Adipocyte (in vitro differentiated cells): Measurements from ENCODE around the gene MICOS13.
A peak's percentile ranks its signal among the peaks of the same experiment; 100 is the strongest.

Experiments
- DNase-seq: peaks from one replicate; pipeline ENCODE4 v3.0.0-alpha.2; 2015; ENCODE audit warnings: low read depth
- H3K27me3 ChIP-seq: replicated peaks from 2 replicates; pipeline ENCODE4 v1.7.0; 2013; ENCODE audit warnings: mild to moderate bottlenecking, low read length, moderate library complexity; ENCODE audit not compliant: control insufficient read depth, insufficient read depth
- H3K36me3 ChIP-seq: 2 replicates; pipeline ENCODE4 v1.7.0; 2013; ENCODE audit warnings: low read length, mild to moderate bottlenecking, moderate library complexity; ENCODE audit not compliant: control insufficient read depth, insufficient read depth, severe bottlenecking
- H3K4me1 ChIP-seq: 2 replicates; pipeline ENCODE4 v1.7.0; 2013; ENCODE audit warnings: mild to moderate bottlenecking, low read length, moderate library complexity; ENCODE audit not compliant: control insufficient read depth, insufficient read depth
- H3K4me3 ChIP-seq: 2 replicates; pipeline ENCODE4 v1.7.0; 2013; ENCODE audit warnings: mild to moderate bottlenecking, low read length, moderate library complexity
- H3K9ac ChIP-seq: 2 replicates; pipeline ENCODE4 v1.7.0; 2013; ENCODE audit warnings: mild to moderate bottlenecking, low read length, moderate library complexity
- H3K9me3 ChIP-seq: 2 replicates; pipeline ENCODE4 v1.7.0; 2013; ENCODE audit warnings: mild to moderate bottlenecking, low read length, moderate library complexity; ENCODE audit not compliant: control insufficient read depth

The MICOS13 gene

DNA sequence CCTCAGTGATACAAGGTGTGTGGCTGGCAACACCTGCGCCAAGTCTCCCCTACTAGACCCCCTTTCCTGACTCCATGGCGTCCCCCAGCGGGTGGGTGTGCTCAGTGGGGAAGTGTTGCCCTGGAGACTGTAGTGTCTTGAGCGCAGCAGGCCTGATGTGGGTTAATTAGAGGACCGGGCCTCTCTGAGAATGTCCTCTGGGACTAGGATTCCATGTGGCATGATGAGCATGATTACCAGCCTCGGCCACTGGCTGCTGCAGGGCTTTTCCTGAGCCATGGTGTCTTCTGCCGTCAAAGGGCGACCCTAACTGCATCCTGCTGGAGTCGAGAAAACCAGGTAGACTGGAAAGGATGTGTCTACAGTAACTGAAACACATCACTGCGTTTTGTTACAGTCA lies 28.1 kb downstream of the MICOS13 start:
- peaks cover 84% of the 10 kb centered on the region for H3K36me3 ChIP-seq
- no peaks in the 10 kb centered on the region for H3K9me3 ChIP-seq
- no peak overlapping the region for H3K4me3 ChIP-seq
- H3K4me1 ChIP-seq = no peaks in the 10 kb centered on the region
- H3K27me3 ChIP-seq = no peaks in the 10 kb centered on the region
- no peak overlapping the region for H3K9ac ChIP-seq
- DNase-seq = no peak

GRCh38 chr19:5651361-5651760 lies 29.0 kb downstream of the MICOS13 start:
- no peak for DNase-seq
- H3K9me3 ChIP-seq = no peaks in the 10 kb centered on the region
- no peak overlapping the region for H3K9ac ChIP-seq
- peaks cover 89% of the 10 kb centered on the region for H3K36me3 ChIP-seq
- H3K4me1 ChIP-seq = no peaks in the 10 kb centered on the region
- H3K4me3 ChIP-seq = no peak overlapping the region
- no peaks in the 10 kb centered on the region for H3K27me3 ChIP-seq

DNA sequence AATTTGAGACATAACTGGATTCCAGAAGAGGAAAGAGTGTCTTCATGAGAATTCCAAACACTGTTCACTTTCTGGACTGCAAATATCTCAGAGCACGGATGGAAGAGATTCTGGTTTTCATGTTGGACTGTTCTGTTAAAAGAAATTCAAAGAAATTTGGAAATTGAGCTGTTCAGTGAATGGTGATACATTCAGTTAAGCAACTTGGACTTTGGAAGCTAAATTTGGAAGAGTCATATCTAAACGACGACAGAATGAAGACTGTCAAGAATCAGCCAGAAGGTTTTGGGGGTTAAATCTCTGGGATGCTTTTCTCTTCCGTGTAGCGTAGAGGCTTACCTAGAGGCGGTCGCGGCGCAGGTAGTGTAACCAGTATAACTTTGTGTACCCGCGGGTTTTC lies 31.9 kb downstream of the MICOS13 start:
- Histone ChIP-seq H3K9ac (no peak overlapping the region), H3K9me3 (no peaks in the 10 kb centered on the region), H3K4me1 (peaks cover 4% of the 10 kb centered on the region), H3K36me3 (peaks cover 92% of the 10 kb centered on the region), H3K27me3 (no peaks in the 10 kb centered on the region), H3K4me3 (no peak overlapping the region)
- no peak for DNase-seq

DNA sequence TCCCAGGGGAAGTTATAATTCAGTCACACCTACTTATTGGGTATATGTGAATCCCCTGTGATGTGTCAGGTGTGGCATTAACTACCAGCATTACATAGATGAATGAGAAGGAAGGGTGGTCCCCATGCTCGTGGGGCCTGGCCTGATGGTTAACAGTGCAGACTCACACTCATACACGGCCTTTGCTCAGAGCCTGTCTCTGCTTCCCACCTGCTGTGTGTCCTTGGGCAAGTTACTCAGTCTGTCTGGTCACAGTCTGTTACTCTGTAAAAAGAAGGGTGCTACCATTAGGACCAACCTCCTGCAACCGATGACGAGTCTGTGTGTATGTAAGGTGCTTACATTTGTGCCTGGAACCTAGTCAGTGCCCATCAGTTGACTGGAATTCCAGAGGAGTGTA lies 33.6 kb downstream of the MICOS13 start:
- Histone ChIP-seq H3K4me3 (no peak overlapping the region), H3K9me3 (no peaks in the 10 kb centered on the region), H3K27me3 (no peaks in the 10 kb centered on the region), H3K36me3 (peaks cover 90% of the 10 kb centered on the region), H3K4me1 (peaks cover 9% of the 10 kb centered on the region), H3K9ac (no peak overlapping the region)
- no peak for DNase-seq

DNA sequence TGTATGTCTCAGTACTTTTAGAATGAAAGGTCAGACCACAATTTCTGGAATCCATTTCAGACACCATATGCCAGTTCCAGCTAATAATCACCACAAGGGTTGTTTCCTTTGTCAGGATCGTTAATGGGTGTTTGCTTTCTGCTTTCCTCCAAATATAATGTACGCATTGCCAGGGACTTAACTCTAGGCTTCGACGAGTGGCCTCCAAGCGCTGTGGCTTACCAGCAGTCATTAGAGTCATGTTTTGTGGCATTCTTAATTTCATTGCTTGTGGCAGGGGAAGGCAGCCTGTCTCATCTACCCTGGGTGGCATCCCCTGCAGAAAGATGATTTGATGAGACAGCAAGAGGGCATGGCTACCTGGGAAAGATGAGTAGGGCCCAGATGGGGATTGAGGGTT lies 34.9 kb downstream of the MICOS13 start:
- H3K9ac ChIP-seq = no peak overlapping the region
- H3K4me1 ChIP-seq = peaks cover 9% of the 10 kb centered on the region
- no peak for DNase-seq
- no peaks in the 10 kb centered on the region for H3K9me3 ChIP-seq
- no peaks in the 10 kb centered on the region for H3K27me3 ChIP-seq
- peaks cover 83% of the 10 kb centered on the region for H3K36me3 ChIP-seq
- no peak overlapping the region for H3K4me3 ChIP-seq

- Histone ChIP-seq H3K4me3 (no peak overlapping the region), H3K27me3 (no peaks in the 10 kb centered on the region), H3K9ac (no peak overlapping the region), H3K4me1 (peaks cover 12% of the 10 kb centered on the region), H3K9me3 (no peaks in the 10 kb centered on the region), H3K36me3 (peaks cover 73% of the 10 kb centered on the region)
- DNase-seq = peak; percentile 22
These were observed 36.3 kb downstream of the MICOS13 start for GRCh38 chr19:5644037-5644436.

DNA sequence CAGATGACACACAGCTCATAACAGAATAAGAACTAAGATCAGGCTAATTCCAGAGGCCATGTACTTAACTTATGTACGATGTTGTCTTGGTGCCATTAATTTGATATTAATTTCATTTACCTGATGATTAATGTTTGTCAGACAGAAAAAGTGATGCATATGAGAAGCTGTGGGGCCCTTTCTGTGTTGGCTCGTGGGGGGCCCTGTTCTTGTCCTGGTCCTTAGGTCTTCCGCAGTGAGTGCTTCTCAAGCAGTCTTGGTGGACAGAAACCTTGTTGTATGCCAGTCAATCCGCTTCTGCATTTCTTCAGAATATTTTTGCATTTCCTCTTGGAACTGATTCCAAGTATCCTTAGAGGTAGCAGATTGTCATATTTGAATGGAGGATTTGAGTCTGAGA lies 37.3 kb downstream of the MICOS13 start:
- peaks cover 67% of the 10 kb centered on the region for H3K36me3 ChIP-seq
- H3K4me3 ChIP-seq = no peak overlapping the region
- DNase-seq = no peak
- H3K27me3 ChIP-seq = no peaks in the 10 kb centered on the region
- H3K9me3 ChIP-seq = no peaks in the 10 kb centered on the region
- H3K4me1 ChIP-seq = peaks cover 21% of the 10 kb centered on the region
- H3K9ac ChIP-seq = no peak overlapping the region

GRCh38 chr19:5642204-5642603 lies 38.1 kb downstream of the MICOS13 start:
- peaks cover 58% of the 10 kb centered on the region for H3K36me3 ChIP-seq
- no peak overlapping the region for H3K9ac ChIP-seq
- H3K27me3 ChIP-seq = no peaks in the 10 kb centered on the region
- DNase-seq = peak; percentile 25
- no peaks in the 10 kb centered on the region for H3K9me3 ChIP-seq
- H3K4me3 ChIP-seq = no peak overlapping the region
- peaks cover 28% of the 10 kb centered on the region for H3K4me1 ChIP-seq

DNA sequence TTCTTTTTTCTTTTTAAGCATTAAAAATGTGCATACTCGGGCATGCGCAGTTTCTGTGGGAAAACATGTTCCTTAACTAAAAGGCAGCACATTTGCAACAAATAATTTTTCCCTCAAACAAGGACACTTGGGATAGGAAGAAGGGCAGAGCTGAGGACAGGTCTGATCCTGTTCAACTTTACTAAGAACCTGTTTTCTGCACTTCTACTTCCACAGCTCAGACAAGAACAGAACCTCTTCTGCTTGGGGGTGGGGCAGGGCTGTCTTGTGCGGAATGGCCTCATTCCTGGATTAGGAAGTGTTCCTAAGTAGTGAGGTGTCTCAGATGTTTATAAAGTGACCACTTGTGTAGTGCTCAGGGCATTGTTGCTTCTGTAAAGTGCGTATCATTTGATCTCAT lies 39.1 kb downstream of the MICOS13 start:
- Histone ChIP-seq H3K9me3 (no peaks in the 10 kb centered on the region), H3K27me3 (no peaks in the 10 kb centered on the region), H3K9ac (no peak overlapping the region), H3K4me3 (no peak overlapping the region), H3K4me1 (peaks cover 33% of the 10 kb centered on the region), H3K36me3 (peaks cover 48% of the 10 kb centered on the region)
- no peak for DNase-seq

- H3K4me1 ChIP-seq = peaks cover 50% of the 10 kb centered on the region
- H3K9ac ChIP-seq = no peak overlapping the region
- H3K36me3 ChIP-seq = peaks cover 17% of the 10 kb centered on the region
- no peaks in the 10 kb centered on the region for H3K9me3 ChIP-seq
- no peaks in the 10 kb centered on the region for H3K27me3 ChIP-seq
- no peak for DNase-seq
- no peak overlapping the region for H3K4me3 ChIP-seq
These were observed 42.3 kb downstream of the MICOS13 start for GRCh38 chr19:5637971-5638370.

DNA sequence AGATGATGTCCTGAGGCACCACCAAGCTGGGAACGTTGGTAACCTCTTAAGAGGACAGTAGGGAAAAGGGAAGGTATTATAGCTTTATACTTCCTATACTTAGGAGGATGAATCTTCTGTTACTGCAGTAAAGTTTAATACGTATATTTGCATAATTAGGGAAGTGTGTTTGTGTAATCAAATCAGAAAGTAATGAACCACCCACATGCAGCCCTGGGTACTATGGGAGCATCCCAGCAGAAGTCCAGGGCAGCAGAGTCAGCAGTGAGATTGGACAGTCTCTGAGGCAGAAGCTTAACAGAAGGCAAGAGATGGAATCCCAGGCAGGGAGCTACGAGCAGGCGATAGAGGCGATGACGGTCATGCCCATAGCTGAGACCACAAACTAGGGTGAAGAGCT lies 44.9 kb downstream of the MICOS13 start:
- Histone ChIP-seq H3K4me3 (no peak overlapping the region), H3K9ac (no peak overlapping the region), H3K36me3 (no peaks in the 10 kb centered on the region), H3K4me1 (peaks cover 68% of the 10 kb centered on the region), H3K27me3 (no peaks in the 10 kb centered on the region), H3K9me3 (no peaks in the 10 kb centered on the region)
- no peak for DNase-seq

GRCh38 chr19:5632657-5633056 lies 47.7 kb downstream of the MICOS13 start:
- Histone ChIP-seq H3K4me1 (peaks cover 76% of the 10 kb centered on the region), H3K27me3 (no peaks in the 10 kb centered on the region), H3K4me3 (peak overlapping the region; percentile 70), H3K9me3 (no peaks in the 10 kb centered on the region), H3K9ac (peak overlapping the region; percentile 80), H3K36me3 (peaks cover 19% of the 10 kb centered on the region)
- DNase-seq = no peak
